SK-N-MC (cell line): ENCODE data around the gene VDAC1.
"Not testable (repeated sequence)": the region's sequence is repeated elsewhere in the genome, so short reads cannot be mapped to it uniquely, and the experiment has no call there.

ENCODE experiments used
- DNase-seq: peaks from one replicate; pipeline ENCODE4 v3.0.0-alpha.2; 2011; ENCODE audit warnings: low read depth, low spot score
- H3K27ac ChIP-seq: fragments of 200-600 bp; sonication (generic); 2 replicates; pipeline ENCODE4 v1.5.1; 2016; ENCODE audit warnings: mixed run types
- H3K36me3 ChIP-seq: fragments of 200-600 bp; sonication (generic); 2 replicates; pipeline ENCODE4 v1.6.1; 2017; ENCODE audit warnings: antibody characterized with exemption, low read length, mixed read lengths; ENCODE audit not compliant: insufficient read depth
- H3K4me3 ChIP-seq: fragments of 200-600 bp; sonication (generic); 2 replicates; pipeline ENCODE4 v1.5.1; 2016
- H3K9ac ChIP-seq: fragments of 200-600 bp; sonication (generic); 2 replicates; pipeline ENCODE4 v1.8.0; 2017; ENCODE audit warnings: mixed run types, mixed read lengths; ENCODE audit not compliant: insufficient read length
- H3K9me3 ChIP-seq: fragments of 200-600 bp; sonication (generic); 2 replicates; pipeline ENCODE4 v1.6.1; 2017; ENCODE audit warnings: low read depth, mild to moderate bottlenecking, antibody characterized with exemption, low read length, moderate library complexity, mixed read lengths
- EZH2 ChIP-seq: fragments of 200-600 bp; sonication (generic); IDR thresholded peaks from one replicate; pipeline ENCODE4 v1.6.1; 2017; ENCODE audit warnings: antibody characterized with exemption
- FOXP2 ChIP-seq: optimal IDR thresholded peaks from 2 replicates; pipeline ENCODE3; 2011; ENCODE audit warnings: mild to moderate bottlenecking, moderate library complexity; ENCODE audit not compliant: insufficient read depth; ENCODE audit errors: extremely low read length, control extremely low read depth
- POLR2AphosphoS5 ChIP-seq: IDR thresholded peaks from 2 replicates; pipeline ENCODE4 v1.6.1; 2012; ENCODE audit warnings: mild to moderate bottlenecking, low read depth, low read length, borderline replicate concordance

VDAC1 gene

DNA sequence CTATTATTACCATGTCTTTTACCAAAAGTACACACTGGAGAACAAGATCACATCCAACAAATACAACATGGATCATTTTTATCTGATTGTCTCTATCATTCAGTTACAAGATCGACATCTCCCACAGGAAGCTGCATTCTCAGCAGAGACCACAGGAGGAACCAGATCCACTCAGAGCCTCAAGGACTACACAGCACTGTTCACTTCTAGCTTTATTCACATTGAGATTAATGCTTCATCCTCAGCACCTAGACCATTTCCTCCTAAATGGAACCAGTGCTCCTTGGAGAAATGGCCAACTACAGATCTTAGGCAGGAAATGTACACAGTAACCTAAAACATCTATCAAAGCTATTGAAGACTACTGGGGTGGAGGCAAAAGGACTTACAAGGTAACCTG is 23.1 kb downstream of the VDAC1 start:
- H3K27ac ChIP-seq, result no peak overlapping the region
- TF ChIP-seq POLR2AphosphoS5, result no peak
- no peak for TF ChIP-seq FOXP2
- TF ChIP-seq EZH2, result no peak
- no peak overlapping the region for H3K9ac ChIP-seq
- H3K36me3 ChIP-seq, result peaks cover 76% of the 10 kb centered on the region
- H3K9me3 ChIP-seq, result no peaks in the 10 kb centered on the region
- no peak for DNase-seq
- no peak overlapping the region for H3K4me3 ChIP-seq

DNA sequence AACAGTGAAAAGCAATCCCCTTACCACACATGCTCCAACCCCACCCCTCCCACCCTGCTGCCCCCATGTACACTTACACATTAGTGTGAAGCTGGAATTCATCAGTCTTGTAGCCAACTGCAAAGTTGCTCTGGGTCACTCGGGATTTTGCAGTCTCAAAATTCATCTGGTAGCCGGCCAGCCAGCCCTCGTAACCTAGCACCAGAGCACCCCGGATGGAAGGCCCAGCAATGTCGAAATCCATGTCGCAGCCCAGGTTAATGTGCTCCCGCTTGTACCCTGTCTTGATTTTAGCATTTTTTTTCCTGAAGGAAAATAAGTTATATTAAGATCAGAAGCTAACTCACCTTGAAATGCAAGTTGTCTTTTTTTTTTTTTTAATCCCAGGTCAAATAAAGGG is 24.1 kb downstream of the VDAC1 start:
- no peak overlapping the region for H3K9ac ChIP-seq
- peaks cover 72% of the 10 kb centered on the region for H3K36me3 ChIP-seq
- H3K9me3 ChIP-seq, result no peaks in the 10 kb centered on the region
- DNase-seq, result no peak
- no peak for TF ChIP-seq POLR2AphosphoS5
- no peak for TF ChIP-seq EZH2
- TF ChIP-seq FOXP2, result no peak
- no peak overlapping the region for H3K27ac ChIP-seq
- H3K4me3 ChIP-seq, result no peak overlapping the region

DNA sequence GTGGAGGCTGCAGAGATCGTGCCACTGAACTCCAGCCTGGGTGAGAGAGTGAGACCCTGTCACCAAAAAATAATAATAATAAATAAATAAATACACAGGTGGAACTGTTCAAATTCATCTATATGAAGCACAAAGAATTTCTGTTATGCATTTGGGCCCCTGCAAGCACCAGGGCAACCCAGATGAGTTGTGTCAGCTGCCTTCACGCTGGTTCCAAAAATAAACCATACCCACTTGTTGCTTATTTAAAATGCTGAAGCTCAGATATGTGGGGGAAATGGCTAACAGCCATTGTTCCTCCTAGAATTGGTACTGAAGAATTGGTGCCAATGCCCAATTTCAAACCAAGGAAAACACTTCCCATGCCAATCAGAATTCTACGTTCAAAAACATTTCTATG is 25.8 kb downstream of the VDAC1 start:
- Histone ChIP-seq H3K36me3 (peaks cover 79% of the 10 kb centered on the region), H3K4me3 (no peak overlapping the region), H3K9me3 (no peaks in the 10 kb centered on the region), H3K27ac (no peak overlapping the region), H3K9ac (no peak overlapping the region)
- TF ChIP-seq POLR2AphosphoS5, result no peak
- TF ChIP-seq FOXP2, result no peak
- no peak for TF ChIP-seq EZH2
- no peak for DNase-seq

DNA sequence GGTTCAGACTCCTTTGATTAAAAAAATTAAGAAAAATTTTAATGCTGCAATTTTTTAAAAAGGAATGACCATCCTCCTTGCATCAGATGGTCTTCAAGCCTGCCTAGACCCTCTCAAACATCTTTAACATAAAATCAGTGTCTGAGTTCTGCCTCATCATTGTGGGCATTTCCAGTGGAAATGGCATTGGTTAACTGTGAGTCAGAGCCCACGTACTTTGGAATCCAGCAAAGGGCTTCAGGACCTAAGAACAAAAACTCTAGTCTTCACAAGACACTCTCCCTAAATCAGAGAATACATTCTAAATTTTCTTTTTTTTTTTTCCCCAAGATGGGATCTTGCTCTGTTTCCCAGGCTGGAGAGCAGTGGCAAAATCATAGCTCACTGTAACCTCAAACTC is 26.9 kb downstream of the VDAC1 start:
- Histone ChIP-seq H3K9ac (no peak overlapping the region), H3K4me3 (no peak overlapping the region), H3K27ac (no peak overlapping the region), H3K9me3 (no peaks in the 10 kb centered on the region), H3K36me3 (peaks cover 81% of the 10 kb centered on the region)
- no peak for DNase-seq
- TF ChIP-seq FOXP2 (no peak), POLR2AphosphoS5 (no peak), EZH2 (no peak)

GRCh38 chr5:133977161-133977787 is 27.5 kb downstream of the VDAC1 start:
- Histone ChIP-seq H3K27ac (no peak overlapping the region), H3K36me3 (peaks cover 86% of the 10 kb centered on the region), H3K9me3 (no peaks in the 10 kb centered on the region), H3K9ac (no peak overlapping the region), H3K4me3 (no peak overlapping the region)
- DNase-seq, result no peak
- no peak for TF ChIP-seq EZH2
- no peak for TF ChIP-seq FOXP2
- no peak for TF ChIP-seq POLR2AphosphoS5

GRCh38 chr5:133975546-133975945 is 29.2 kb downstream of the VDAC1 start:
- DNase-seq, H3K9ac ChIP-seq, H3K9me3 ChIP-seq, H3K27ac ChIP-seq, H3K4me3 ChIP-seq: not testable (repeated sequence)
- H3K36me3 ChIP-seq, result peaks cover 79% of the 10 kb centered on the region

- no peak for DNase-seq
- no peak overlapping the region for H3K4me3 ChIP-seq
- H3K36me3 ChIP-seq, result peaks cover 69% of the 10 kb centered on the region
- no peaks in the 10 kb centered on the region for H3K9me3 ChIP-seq
- H3K9ac ChIP-seq, result no peak overlapping the region
- TF ChIP-seq FOXP2 (no peak), EZH2 (no peak)
- no peak overlapping the region for H3K27ac ChIP-seq
These were observed 30.6 kb downstream of the VDAC1 start for GRCh38 chr5:133974142-133974541.

- H3K27ac ChIP-seq, result peak overlapping the region; percentile 62; the same call in 1 of the 2 replicates
These were observed 34.4 kb downstream of the VDAC1 start for GRCh38 chr5:133970325-133970909.

DNA sequence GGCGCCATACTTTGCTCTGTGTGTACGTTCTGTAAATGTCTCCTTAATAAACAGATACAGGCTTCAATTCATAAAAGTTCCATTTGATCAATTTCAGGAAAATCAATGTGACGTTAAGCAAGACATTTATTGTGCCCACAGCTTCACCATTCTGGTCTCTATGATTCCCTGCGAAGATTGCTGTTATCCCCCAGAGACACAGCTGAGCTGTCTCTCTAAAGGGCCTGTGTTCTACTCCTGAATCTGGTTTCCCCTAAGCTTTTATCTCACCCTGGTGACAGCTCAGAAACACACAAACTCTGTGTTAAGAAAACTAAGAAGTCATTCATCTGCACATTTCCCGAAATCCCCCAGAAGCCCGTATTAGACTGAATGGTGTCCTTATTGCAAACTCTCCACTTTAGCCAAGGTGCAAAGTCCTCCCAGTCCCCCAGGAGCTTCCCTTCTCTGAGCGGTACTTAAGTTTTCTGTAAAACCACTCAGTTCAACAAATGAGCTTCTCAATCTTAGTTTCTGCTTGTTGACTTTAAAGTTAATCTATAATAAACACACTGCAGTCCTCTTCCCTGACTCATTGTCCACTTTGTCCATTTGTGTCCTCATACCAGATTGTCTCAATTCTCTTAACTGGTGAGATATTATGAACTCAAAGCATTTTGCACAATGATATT is 35.0 kb downstream of the VDAC1 start:
- no peak for DNase-seq
- H3K9ac ChIP-seq, result peak overlapping the region; percentile 41
- no peaks in the 10 kb centered on the region for H3K9me3 ChIP-seq
- TF ChIP-seq POLR2AphosphoS5, result 0 out of 2 replicates have a peak, but pooled peaks have one; percentile 33
- TF ChIP-seq EZH2, result no peak
- peak overlapping the region; percentile 62; the same call in 1 of the 2 replicates for H3K27ac ChIP-seq
- H3K36me3 ChIP-seq, result peaks cover 29% of the 10 kb centered on the region
- no peak overlapping the region for H3K4me3 ChIP-seq

More at GRCh38 chr5:133970325-133970909, 34.4 kb downstream of the VDAC1 start:
- DNase-seq, result no peak
- no peaks in the 10 kb centered on the region for H3K9me3 ChIP-seq
- TF ChIP-seq EZH2 (no peak), FOXP2 (no peak), POLR2AphosphoS5 (no peak)
- H3K36me3 ChIP-seq, result peaks cover 36% of the 10 kb centered on the region
- H3K4me3 ChIP-seq, result no peak overlapping the region
- H3K9ac ChIP-seq, result no peak overlapping the region
